Fibroblast of villous mesenchyme (primary cell): ENCODE data around the gene CNIH1. TPM values are rescaled to one million over a fixed set of nuclear protein-coding genes. Genes with fewer than 3 reads are reported as not detected.
A peak's percentile ranks its signal among the peaks of the same experiment; 100 is the strongest.

ENCODE experiments used
- DNase-seq: peaks from one replicate; pipeline ENCODE4 v3.0.0-alpha.2; 2010; ENCODE audit warnings: low read depth
- H3K4me3 ChIP-seq: 2 replicates; pipeline ENCODE4 v1.5.1; 2011; ENCODE audit warnings: low read depth, mild to moderate bottlenecking, low read length
- CTCF ChIP-seq: IDR thresholded peaks from 2 replicates; pipeline ENCODE4 v1.5.1; 2012; ENCODE audit warnings: low read depth, mild to moderate bottlenecking, low read length; ENCODE audit not compliant: insufficient read depth
- total RNA-seq: library from RNA; depleted of rRNA; stranded (reverse); fragments of >200 nt; gene quantifications from 2 replicates; pipeline ENCODE4 v1.2.3, GENCODE V29; 2012

CNIH1 gene
- 31.9 and 94.1 TPM in 2 replicates for total RNA-seq

GRCh38 chr14:54440873-54441868, at the start of gene CNIH1:
CNIH1 (minus strand) TSS chr14:54441374; CDS start chr14:54441327, 47 bp downstream.
- H3K4me3 ChIP-seq, result peak within 1 kb of the TSS; percentile 68
- peak; percentile 93 for DNase-seq
- TF ChIP-seq CTCF, result peak; percentile 87

GRCh38 chr14:54490445-54491175, 49.4 kb upstream of the CNIH1 start:
- no peak for TF ChIP-seq CTCF
- H3K4me3 ChIP-seq, result no peak overlapping the region
- no peak for DNase-seq

GRCh38 chr14:54489731-54490444, 48.7 kb upstream of the CNIH1 start:
- peak overlapping the region; percentile 75 for H3K4me3 ChIP-seq
- no peak for DNase-seq
- no peak for TF ChIP-seq CTCF

GRCh38 chr14:54489318-54489683, 48.1 kb upstream of the CNIH1 start:
- DNase-seq, result no peak
- peak overlapping the region; percentile 75 for H3K4me3 ChIP-seq
- TF ChIP-seq CTCF, result no peak

- TF ChIP-seq CTCF, result peak; percentile 55
Measured at GRCh38 chr14:54488646-54489317, 47.6 kb upstream of the CNIH1 start, which contains the start of gene GMFB. GMFB (minus strand) TSS chr14:54488980; CDS start chr14:54488927, 53 bp downstream.

GRCh38 chr14:54488318-54488645, 47.1 kb upstream of the CNIH1 start:
- DNase-seq, result no peak
- peak; percentile 4 for TF ChIP-seq CTCF

More at GRCh38 chr14:54488646-54489317, 47.6 kb upstream of the CNIH1 start, which contains the start of gene GMFB:
- peak; percentile 95 for DNase-seq
- peak within 1 kb of the TSS; percentile 75 for H3K4me3 ChIP-seq

More at GRCh38 chr14:54488318-54488645, 47.1 kb upstream of the CNIH1 start:
- peak overlapping the region; percentile 75 for H3K4me3 ChIP-seq
